ENCODE measurements around the gene SSBP2. TPM values are rescaled to one million over a fixed set of nuclear protein-coding genes. Genes with fewer than 3 reads are reported as not detected.
"Not testable (repeated sequence)": the region's sequence is repeated elsewhere in the genome, so short reads cannot be mapped to it uniquely, and the experiment has no call there.

The SSBP2 gene
- total RNA-seq, 4 donors from 2014 or later: 45.3 to 83.1 (median 61.7) TPM

DNA sequence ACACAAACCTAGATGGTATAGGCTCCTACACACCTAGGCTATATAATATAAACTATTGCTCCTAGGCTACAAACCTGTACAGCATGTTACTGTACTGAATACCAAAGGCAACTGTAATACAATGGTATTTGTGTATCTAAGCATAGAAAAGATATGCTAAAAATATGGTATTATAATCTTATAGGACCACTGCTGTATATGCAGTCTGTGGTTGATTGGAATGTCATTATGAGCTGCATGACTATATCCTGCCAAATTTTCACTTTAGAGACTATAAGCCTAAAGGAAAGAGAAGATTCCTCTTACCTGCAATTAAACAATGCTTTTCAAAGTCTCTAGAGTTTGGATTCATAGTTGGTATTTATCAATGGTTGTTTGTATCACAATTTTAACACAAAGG lies 332.3 kb downstream of the SSBP2 start:
- intact Hi-C loops (cut with DNase I; ENCODE audit: low total_unique reads): no loop called here
- DNase-seq (ENCODE audit: low spot score in 2 of 2): no peak
- TF ChIP-seq POLR2A (IDR thresholded peaks at IDR 0.05): no peak
- TF ChIP-seq, protein P1, sequence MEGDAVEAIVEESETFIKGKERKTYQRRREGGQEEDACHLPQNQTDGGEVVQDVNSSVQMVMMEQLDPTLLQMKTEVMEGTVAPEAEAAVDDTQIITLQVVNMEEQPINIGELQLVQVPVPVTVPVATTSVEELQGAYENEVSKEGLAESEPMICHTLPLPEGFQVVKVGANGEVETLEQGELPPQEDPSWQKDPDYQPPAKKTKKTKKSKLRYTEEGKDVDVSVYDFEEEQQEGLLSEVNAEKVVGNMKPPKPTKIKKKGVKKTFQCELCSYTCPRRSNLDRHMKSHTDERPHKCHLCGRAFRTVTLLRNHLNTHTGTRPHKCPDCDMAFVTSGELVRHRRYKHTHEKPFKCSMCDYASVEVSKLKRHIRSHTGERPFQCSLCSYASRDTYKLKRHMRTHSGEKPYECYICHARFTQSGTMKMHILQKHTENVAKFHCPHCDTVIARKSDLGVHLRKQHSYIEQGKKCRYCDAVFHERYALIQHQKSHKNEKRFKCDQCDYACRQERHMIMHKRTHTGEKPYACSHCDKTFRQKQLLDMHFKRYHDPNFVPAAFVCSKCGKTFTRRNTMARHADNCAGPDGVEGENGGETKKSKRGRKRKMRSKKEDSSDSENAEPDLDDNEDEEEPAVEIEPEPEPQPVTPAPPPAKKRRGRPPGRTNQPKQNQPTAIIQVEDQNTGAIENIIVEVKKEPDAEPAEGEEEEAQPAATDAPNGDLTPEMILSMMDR (IDR thresholded peaks at IDR 0.05): no peak
- no peak overlapping the region for H3K4me3 ChIP-seq (ENCODE audit: low read depth, poor library complexity, severe bottlenecking)

DNA sequence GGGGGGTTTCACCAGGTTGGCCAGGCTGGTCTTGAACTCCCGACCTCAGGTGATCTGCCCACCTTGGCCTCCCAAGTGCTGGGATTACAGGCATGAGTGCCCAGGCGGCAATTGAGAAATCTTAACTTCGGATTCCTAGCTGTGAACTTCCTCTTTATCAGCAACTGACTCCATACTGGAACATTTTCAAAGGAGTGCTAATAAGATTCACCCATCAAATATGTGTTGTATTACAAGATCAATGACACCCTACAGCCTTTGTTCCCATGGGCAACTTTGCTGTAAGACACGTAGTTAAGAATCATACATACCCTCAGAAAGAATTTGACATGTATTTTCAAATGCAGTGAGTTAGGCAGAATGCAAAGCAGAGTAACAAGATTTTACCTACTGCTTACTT lies 333.8 kb downstream of the SSBP2 start:
- WGBS, 2 donors: 74 to 86% methylated on average over 4 of the region's 4 CpGs

DNA sequence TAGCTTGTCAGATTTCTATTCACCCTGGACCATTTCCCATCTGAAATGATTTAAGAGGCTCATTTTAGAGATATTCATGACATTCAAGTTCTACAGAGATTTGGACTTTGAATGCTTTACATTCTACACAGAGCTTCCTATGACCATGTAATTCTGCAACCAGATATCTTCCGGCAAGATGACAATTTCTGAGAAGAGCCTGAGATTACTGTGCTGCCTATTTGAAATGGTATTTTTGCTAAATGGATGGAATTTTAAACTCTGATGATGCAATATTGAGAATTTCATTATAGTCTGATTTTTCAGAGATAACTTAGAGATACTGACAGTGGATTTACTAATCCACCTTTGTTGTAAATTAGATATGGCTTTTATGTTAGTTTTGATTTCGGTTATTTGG lies 341.0 kb downstream of the SSBP2 start:
- no peak for DNase-seq (ENCODE audit: low spot score in 2 of 2)
- intact Hi-C loops (cut with DNase I; ENCODE audit: low total_unique reads): no loop called here
- WGBS, 2 donors: 89 to 97% methylated on average over 2 of the region's 2 CpGs

More for the DNA sequence above, 333.8 kb downstream of the SSBP2 start:
- H3K4me3 ChIP-seq (ENCODE audit: low read depth, poor library complexity, severe bottlenecking): no peak overlapping the region
- DNase-seq (ENCODE audit: low spot score in 2 of 2): no peak
- intact Hi-C loops (cut with DNase I; ENCODE audit: low total_unique reads): no loop called here
- no peak for TF ChIP-seq POLR2A (IDR thresholded peaks at IDR 0.05)
- TF ChIP-seq, protein P1 (IDR thresholded peaks at IDR 0.05): no peak

DNA sequence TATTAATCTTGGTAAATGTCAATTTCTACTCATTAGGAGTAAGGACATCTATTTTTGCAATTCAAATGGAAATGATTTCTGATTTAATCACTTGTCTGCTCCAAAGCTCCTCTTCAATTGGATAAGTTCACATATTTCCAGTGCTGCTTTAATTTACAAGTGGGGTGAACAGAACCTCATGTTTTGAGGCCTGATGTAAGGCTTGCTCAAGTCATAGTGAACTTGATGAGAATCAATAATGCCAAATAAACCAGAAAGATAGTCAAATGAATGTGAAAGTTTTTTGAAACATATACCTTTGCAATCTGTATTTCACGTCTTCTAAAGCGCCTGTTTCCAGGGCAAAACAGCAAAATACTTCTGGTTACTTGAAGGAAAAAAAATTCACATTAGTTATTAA lies 341.5 kb downstream of the SSBP2 start:
- intact Hi-C loops (cut with DNase I; ENCODE audit: low total_unique reads): no loop called here
- no peak overlapping the region for H3K4me3 ChIP-seq (ENCODE audit: low read depth, poor library complexity, severe bottlenecking)
- 88 to 95% methylated on average over 2 of the region's 2 CpGs for WGBS, 2 donors

More for the DNA sequence above, 341.0 kb downstream of the SSBP2 start:
- no peak for TF ChIP-seq POLR2A (IDR thresholded peaks at IDR 0.05)
- TF ChIP-seq, protein P1 (IDR thresholded peaks at IDR 0.05): no peak
- H3K4me3 ChIP-seq (ENCODE audit: low read depth, poor library complexity, severe bottlenecking): no peak overlapping the region

DNA sequence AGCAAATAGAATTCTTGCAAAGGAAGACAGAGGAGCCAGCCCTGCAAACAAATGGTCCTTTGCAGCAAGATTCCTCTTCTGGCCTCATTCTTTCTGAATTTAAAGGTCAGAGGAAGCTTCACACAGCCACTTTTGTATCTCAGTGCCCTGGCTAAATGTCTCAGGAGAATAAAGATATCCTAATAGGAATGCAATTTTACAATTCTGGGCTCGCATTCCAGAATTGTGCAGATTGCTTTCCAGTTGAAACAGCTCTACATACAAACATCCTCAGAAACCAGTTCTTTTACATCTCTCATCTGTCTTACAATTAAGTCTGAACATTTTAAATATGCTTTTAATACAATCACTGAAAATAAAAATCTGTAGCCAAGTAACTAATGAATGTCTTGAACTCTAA lies 342.4 kb downstream of the SSBP2 start:
- no peak for DNase-seq (ENCODE audit: low spot score in 2 of 2)
- TF ChIP-seq POLR2A (IDR thresholded peaks at IDR 0.05): no peak
- TF ChIP-seq, protein P1 (IDR thresholded peaks at IDR 0.05): no peak
- no peak overlapping the region for H3K4me3 ChIP-seq (ENCODE audit: low read depth, poor library complexity, severe bottlenecking)
- 71 to 80% methylated on average over 1 of the region's 1 CpG for WGBS, 2 donors
- intact Hi-C loops (cut with DNase I; ENCODE audit: low total_unique reads): no loop called here

More for the DNA sequence above, 341.5 kb downstream of the SSBP2 start:
- TF ChIP-seq, protein P1 (IDR thresholded peaks at IDR 0.05): no peak
- no peak for TF ChIP-seq POLR2A (IDR thresholded peaks at IDR 0.05)
- DNase-seq (ENCODE audit: low spot score in 2 of 2): no peak

DNA sequence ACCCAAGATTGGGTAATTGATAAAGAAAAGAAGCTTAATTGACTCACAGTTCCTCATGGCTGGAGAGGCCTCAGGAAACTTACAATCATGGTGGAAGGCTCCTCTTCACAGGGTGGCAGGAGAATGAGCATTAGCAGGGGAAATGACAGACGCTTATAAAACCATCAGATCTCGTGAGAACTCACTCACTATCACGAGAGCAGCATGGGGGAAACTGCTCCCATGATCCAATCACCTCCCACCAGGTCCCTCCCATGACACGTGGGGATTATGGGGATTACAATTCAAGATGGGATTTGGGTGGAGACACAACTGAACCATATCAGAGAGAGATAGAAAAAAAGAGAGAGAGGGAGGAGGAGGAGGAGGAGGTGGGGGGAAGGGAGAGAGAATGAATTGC lies 343.1 kb downstream of the SSBP2 start:
- DNase-seq (ENCODE audit: low spot score in 2 of 2); H3K4me3 ChIP-seq (ENCODE audit: low read depth, poor library complexity, severe bottlenecking); intact Hi-C loops (cut with DNase I; ENCODE audit: low total_unique reads): not testable (repeated sequence)
- WGBS, 2 donors: 80 to 82% methylated on average over 4 of the region's 4 CpGs
